ENCODE results near the gene CPEB1.
"Not testable (repeated sequence)": the region's sequence is repeated elsewhere in the genome, so short reads cannot be mapped to it uniquely, and the experiment has no call there.

Gene CPEB1

GRCh38 chr15:82502700-82503339, 144.3 kb downstream of the CPEB1 start:
- DNase-seq: not testable (repeated sequence)

GRCh38 chr15:82500772-82501171, 146.4 kb downstream of the CPEB1 start:
- DNase-seq: not testable (repeated sequence)

GRCh38 chr15:82497978-82498377, 149.2 kb downstream of the CPEB1 start:
- DNase-seq: not testable (repeated sequence)
